MCF 10A (cell line): Measurements from ENCODE around the gene SPN. TPM values are rescaled to one million over a fixed set of nuclear protein-coding genes. Genes with fewer than 3 reads are reported as not detected.
"Not testable (repeated sequence)": the region's sequence is repeated elsewhere in the genome, so short reads cannot be mapped to it uniquely, and the experiment has no call there.

Source experiments
- BruUV-seq: library from RNA; stranded (reverse); fragments of 400-500 nt; replicated peaks from 2 replicates; lab custom pipeline; 2021; lab: Mats Ljungman, UMichigan
- CTCF ChIA-PET: fragments of 300-600 bp; sonication (Branson Sonifier 250); formaldehyde crosslinking; extraction: SDS; loops from one replicate; lab custom pipeline; 2021; ENCODE audit warnings: antibody characterized with exemption, inconsistent platforms; lab: Yijun Ruan, JAX
- POLR2A ChIA-PET: fragments of 300-600, 350-650 bp; sonication (Branson Sonifier 250); formaldehyde crosslinking; extraction: SDS; loops from one replicate; lab custom pipeline; 2020; ENCODE audit warnings: antibody characterized with exemption, inconsistent platforms; lab: Yijun Ruan, JAX
- DNase-seq: peaks from one replicate; pipeline ENCODE4 v3.0.0-alpha.2; 2018; ENCODE audit not compliant: unreplicated experiment
- H3K27ac Mint-ChIP-seq: one replicate; pipeline ENCODE4 v1.8.0; 2022; ENCODE audit warnings: mild to moderate bottlenecking, low read depth, mixed read lengths; ENCODE audit not compliant: unreplicated experiment
- H3K27me3 Mint-ChIP-seq: one replicate; pipeline ENCODE4 v1.8.0; 2022; ENCODE audit warnings: mixed read lengths; ENCODE audit not compliant: insufficient read depth, unreplicated experiment
- H3K36me3 Mint-ChIP-seq: one replicate; pipeline ENCODE4 v1.8.0; 2022; ENCODE audit warnings: mild to moderate bottlenecking, moderate library complexity, mixed read lengths; ENCODE audit not compliant: insufficient read depth, unreplicated experiment
- H3K4me1 Mint-ChIP-seq: one replicate; pipeline ENCODE4 v1.8.0; 2022; ENCODE audit warnings: mixed read lengths; ENCODE audit not compliant: insufficient read depth, unreplicated experiment
- H3K4me3 Mint-ChIP-seq: one replicate; pipeline ENCODE4 v1.8.0; 2022; ENCODE audit warnings: mild to moderate bottlenecking, moderate library complexity, mixed read lengths; ENCODE audit not compliant: unreplicated experiment
- H3K9me3 Mint-ChIP-seq: one replicate; pipeline ENCODE4 v1.8.0; 2022; ENCODE audit warnings: mixed read lengths; ENCODE audit not compliant: unreplicated experiment
- CTCF ChIP-seq: fragments of 200-600 bp; IDR thresholded peaks from one replicate; pipeline ENCODE4 v1.8.0; 2022; ENCODE audit warnings: antibody characterized with exemption, mild to moderate bottlenecking; ENCODE audit not compliant: unreplicated experiment
- intact Hi-C: fragments of 100-400 bp; cut with micrococcal nuclease; formaldehyde crosslinking; loops from 2 replicates; pipeline ENCODE4 v1.14.1; 2022
- total RNA-seq: library from RNA; stranded (reverse); gene quantifications from 2 replicates; pipeline ENCODE4 v1.2.3, GENCODE V29; 2022

The SPN gene
- total RNA-seq, 1 experiment from 2014 or later, result not detected

GRCh38 chr16:29664091-29664921, 1.3 kb downstream of the SPN start:
- CTCF ChIA-PET, result interaction anchor here (0.6 kb wide), 1 partner anchor 15 kb away, joined by 3 read pairs; no protein-coding TSS in a partner anchor
- intact Hi-C loops, result no loop called here
- TF ChIP-seq CTCF, result no peak

GRCh38 chr16:29665294-29666077, 2.4 kb downstream of the SPN start:
- CTCF ChIA-PET, result interaction anchor here (0.6 kb wide), 1 partner anchor 676 kb away, joined by 3 read pairs; no protein-coding TSS in a partner anchor
- no peaks in the 10 kb centered on the region for H3K27me3 Mint-ChIP-seq
- TF ChIP-seq CTCF, result no peak
- H3K4me3 Mint-ChIP-seq, result no peak overlapping the region
- H3K9me3 Mint-ChIP-seq, result no peaks in the 10 kb centered on the region
- POLR2A ChIA-PET, result no interaction called here
- intact Hi-C loops, result no loop called here
- no peaks in the 10 kb centered on the region for H3K36me3 Mint-ChIP-seq
- DNase-seq, result no peak
- no peaks in the 10 kb centered on the region for H3K4me1 Mint-ChIP-seq
- no peak overlapping the region for H3K27ac Mint-ChIP-seq
- no TSS peak for BruUV-seq

More at GRCh38 chr16:29664091-29664921, 1.3 kb downstream of the SPN start:
- no peak overlapping the region for H3K4me3 Mint-ChIP-seq
- H3K27me3 Mint-ChIP-seq, result no peaks in the 10 kb centered on the region
- H3K27ac Mint-ChIP-seq, result no peak overlapping the region
- BruUV-seq, result no TSS peak
- no peak for DNase-seq
- H3K4me1 Mint-ChIP-seq, result no peaks in the 10 kb centered on the region
- H3K36me3 Mint-ChIP-seq, result no peaks in the 10 kb centered on the region
- no peaks in the 10 kb centered on the region for H3K9me3 Mint-ChIP-seq
- POLR2A ChIA-PET, result no interaction called here

GRCh38 chr16:29667322-29667610, 4.2 kb downstream of the SPN start:
- BruUV-seq, DNase-seq, CTCF ChIA-PET, H3K27ac Mint-ChIP-seq, H3K36me3 Mint-ChIP-seq, intact Hi-C loops, H3K4me1 Mint-ChIP-seq, H3K9me3 Mint-ChIP-seq, H3K4me3 Mint-ChIP-seq: not testable (repeated sequence)
- POLR2A ChIA-PET, result interaction anchor here (1.1 kb wide), 1 partner anchor 188 kb away, joined by 8 read pairs; no protein-coding TSS in a partner anchor
- H3K27me3 Mint-ChIP-seq, result peaks cover 11% of the 10 kb centered on the region

GRCh38 chr16:29667755-29668154, 4.7 kb downstream of the SPN start:
- Mint-ChIP-seq H3K27ac (no peak overlapping the region), H3K4me1 (no peaks in the 10 kb centered on the region), H3K9me3 (no peaks in the 10 kb centered on the region), H3K4me3 (no peak overlapping the region), H3K27me3 (peaks cover 11% of the 10 kb centered on the region), H3K36me3 (peaks cover 6% of the 10 kb centered on the region)
- ChIA-PET POLR2A (interaction anchor here (1.1 kb wide), 1 partner anchor 187 kb away, joined by 8 read pairs; no protein-coding TSS in a partner anchor), CTCF (interaction anchor here (0.6 kb wide), 1 partner anchor 68 kb away, joined by 3 read pairs; no protein-coding TSS in a partner anchor)
- intact Hi-C loops, result no loop called here
- no peak for TF ChIP-seq CTCF
- no TSS peak for BruUV-seq
- DNase-seq, result no peak
